ENCODE data around the gene ADIPOR1.
"Not testable (repeated sequence)": the region's sequence is repeated elsewhere in the genome, so short reads cannot be mapped to it uniquely, and the experiment has no call there.

The ADIPOR1 gene

DNA sequence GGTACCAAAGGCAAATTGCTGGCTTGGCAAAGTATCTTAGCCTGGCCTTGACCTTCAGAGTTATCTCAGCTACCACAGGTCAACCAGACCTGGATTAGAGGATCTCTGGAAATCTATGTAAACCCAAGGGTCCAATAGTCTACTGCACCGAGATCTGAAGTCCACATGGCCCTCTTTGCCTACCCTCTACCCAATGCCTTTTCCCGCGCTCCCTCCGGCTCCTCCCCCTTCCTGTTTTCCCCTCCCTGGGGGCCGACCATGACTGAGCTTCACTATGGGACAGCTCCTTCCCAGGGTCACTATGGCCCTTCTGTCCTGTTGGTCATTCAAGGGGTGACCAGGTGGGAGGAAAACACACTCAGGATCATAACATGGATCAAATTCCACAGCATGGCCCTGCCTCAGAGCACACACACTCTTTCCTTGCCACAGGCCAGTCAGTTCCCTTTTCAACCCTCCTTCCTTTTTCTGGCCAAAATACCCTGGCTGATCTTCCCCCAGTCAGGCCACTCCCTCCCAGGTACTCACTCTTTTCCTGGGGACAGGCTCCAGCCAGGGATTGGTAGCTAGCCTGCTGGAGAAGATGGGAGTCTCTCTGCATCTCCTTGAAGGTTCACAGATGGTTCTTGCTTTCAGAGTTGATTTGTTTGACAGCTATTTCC is 29.9 kb upstream of the ADIPOR1 start:
- TF ChIP-seq JUND (IDR thresholded peaks at IDR 0.05; ENCODE audit: low read depth), result no peak
- in situ Hi-C loops (cut with HindIII; ENCODE audit: low pct_unique_long_range_greater_than_20kb, low sequenced_read_pairs), result no loop called here
- DNase-seq (ENCODE audit: low read depth in 1 of 2, low spot score in 1 of 2), result no peak

DNA sequence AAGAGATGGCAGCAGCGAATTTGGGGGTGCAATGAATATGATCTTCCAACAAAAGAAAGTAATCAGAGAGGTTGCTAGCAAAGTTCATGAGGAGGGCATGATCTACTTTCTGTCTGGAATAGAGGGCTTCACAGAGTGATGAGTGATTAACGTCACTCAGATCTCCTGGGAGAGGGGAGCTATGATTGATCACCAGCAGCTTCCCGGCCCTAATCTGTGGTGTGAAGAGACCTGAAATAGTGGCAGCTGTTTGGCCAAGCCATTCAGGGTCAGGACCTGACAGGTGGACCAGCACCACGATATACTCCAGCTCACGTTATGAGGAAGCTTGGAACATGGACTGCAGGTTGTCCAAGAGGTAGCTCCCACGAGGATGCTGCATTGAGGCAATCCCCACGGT is 29.1 kb upstream of the ADIPOR1 start:
- in situ Hi-C loops (cut with HindIII; ENCODE audit: low pct_unique_long_range_greater_than_20kb, low sequenced_read_pairs), result no loop called here
- no peak for TF ChIP-seq JUND (IDR thresholded peaks at IDR 0.05; ENCODE audit: low read depth)
- DNase-seq (ENCODE audit: low read depth in 1 of 2, low spot score in 1 of 2), result no peak

DNA sequence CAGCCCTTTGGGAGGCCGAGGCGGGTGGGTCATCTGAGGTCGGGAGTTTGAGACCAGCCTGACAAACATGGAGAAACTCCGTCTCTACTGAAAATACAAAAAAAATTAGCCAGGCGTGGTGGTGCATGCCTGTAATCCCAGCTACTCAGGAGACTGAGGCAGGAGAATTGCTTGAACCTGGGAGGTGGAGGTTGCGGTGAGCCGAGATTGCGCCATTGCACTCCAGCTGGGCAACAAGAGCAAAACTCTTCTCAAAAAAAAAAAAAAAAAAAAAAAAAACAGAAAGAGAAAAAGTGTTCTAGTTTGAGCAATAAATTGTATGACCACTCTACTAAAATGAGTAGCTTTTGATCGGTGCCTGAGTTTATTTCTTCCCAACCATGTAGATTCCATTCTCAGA is 28.0 kb upstream of the ADIPOR1 start:
- in situ Hi-C loops (cut with HindIII; ENCODE audit: low pct_unique_long_range_greater_than_20kb, low sequenced_read_pairs); DNase-seq (ENCODE audit: low read depth in 1 of 2, low spot score in 1 of 2): not testable (repeated sequence)

DNA sequence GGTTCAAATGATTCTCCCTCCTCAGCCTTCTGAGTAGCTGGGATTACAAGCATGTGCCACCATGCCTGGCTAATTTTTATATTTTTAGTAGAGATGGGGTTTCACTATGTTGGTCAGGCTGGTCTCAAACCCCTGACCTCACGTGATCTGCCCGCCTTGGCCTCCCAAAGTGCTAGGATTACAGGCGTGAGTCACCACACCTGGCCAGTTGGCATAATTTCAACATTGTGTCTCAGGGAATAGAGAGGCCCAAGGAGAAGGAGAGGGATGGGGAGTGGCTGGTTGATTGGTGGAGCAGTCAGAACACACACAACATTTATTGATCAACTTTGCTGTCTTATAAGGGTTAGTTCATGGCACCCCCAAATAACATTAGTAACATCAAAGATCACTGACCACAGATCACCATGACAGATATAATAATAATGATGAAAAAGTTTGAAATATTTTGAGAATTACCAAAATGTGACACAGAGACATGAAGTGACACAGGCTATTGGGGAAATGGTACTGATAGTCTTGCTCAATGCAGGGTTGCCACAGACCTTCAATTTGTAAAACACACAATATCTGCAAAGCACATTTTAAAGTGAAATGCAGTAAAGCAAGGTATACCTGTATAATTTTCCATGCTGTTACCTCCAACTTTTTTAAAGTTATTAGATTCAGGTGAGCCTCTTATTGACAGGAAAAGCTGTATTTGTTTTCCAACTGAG is 24.8 kb upstream of the ADIPOR1 start:
- no peak for TF ChIP-seq JUND (IDR thresholded peaks at IDR 0.05; ENCODE audit: low read depth)
- in situ Hi-C loops (cut with HindIII; ENCODE audit: low pct_unique_long_range_greater_than_20kb, low sequenced_read_pairs), result no loop called here
- no peak for DNase-seq (ENCODE audit: low read depth in 1 of 2, low spot score in 1 of 2)

DNA sequence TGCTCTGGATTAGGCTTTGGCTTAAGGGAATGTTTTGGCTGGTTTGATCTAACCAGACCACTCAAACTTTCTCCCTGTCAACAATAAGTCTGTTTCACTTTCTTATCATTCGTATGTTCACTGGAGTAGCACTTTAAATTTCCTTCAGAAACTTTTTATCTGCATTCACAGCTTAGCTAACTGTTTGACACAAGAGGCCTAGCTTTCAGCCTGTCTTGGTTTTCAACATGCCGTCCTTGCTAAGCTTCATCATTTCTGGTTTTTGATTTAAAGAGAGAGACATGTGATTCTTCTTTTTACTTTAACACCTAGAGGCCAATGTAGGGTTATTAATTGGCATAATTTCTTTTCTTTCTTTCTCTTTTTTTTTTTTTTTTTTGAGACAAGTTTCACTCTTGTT is 23.8 kb upstream of the ADIPOR1 start:
- in situ Hi-C loops (cut with HindIII; ENCODE audit: low pct_unique_long_range_greater_than_20kb, low sequenced_read_pairs), result no loop called here
- DNase-seq (ENCODE audit: low read depth in 1 of 2, low spot score in 1 of 2), result no peak
- TF ChIP-seq JUND (IDR thresholded peaks at IDR 0.05; ENCODE audit: low read depth), result no peak

DNA sequence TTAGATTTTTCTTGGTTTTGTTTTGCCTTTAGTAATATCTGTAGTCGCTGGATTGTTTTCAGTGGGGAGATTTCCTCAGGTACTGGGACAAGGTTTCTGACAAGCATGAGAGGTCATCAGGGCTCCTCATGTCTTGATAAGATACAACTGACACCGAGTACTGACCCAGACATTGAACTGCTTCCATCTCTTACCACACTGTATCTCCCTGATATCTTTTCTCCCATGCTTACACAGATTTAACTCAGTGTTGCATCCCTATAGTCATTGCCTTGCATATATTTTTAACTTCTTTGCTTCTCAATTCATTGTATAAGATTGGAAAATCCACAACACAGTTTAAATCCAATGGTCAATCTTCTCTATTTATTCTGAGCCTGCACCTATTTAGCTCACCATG is 21.3 kb upstream of the ADIPOR1 start:
- no peak for TF ChIP-seq JUND (IDR thresholded peaks at IDR 0.05; ENCODE audit: low read depth)
- in situ Hi-C loops (cut with HindIII; ENCODE audit: low pct_unique_long_range_greater_than_20kb, low sequenced_read_pairs), result no loop called here
- no peak for DNase-seq (ENCODE audit: low read depth in 1 of 2, low spot score in 1 of 2)

DNA sequence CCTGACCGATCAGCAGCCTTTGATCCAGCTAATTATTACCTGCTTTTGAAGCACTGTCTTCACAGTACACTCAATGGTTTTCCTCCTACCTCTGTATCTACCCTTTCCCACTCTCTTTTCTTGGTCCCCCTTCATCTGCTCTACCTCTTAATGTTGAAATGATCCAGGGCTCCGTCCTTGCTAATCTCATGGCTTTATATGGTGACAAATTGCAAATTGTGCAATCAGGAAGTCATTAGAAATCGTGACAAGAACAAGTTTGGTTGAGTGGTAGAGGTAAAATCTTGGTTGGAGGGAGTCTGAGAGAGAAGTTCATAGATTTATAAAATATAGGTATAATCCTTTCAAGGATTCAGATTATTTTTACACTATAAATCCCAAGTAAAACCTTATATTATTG is 18.5 kb upstream of the ADIPOR1 start:
- DNase-seq (ENCODE audit: low read depth in 1 of 2, low spot score in 1 of 2), result no peak
- in situ Hi-C loops (cut with HindIII; ENCODE audit: low pct_unique_long_range_greater_than_20kb, low sequenced_read_pairs), result no loop called here

DNA sequence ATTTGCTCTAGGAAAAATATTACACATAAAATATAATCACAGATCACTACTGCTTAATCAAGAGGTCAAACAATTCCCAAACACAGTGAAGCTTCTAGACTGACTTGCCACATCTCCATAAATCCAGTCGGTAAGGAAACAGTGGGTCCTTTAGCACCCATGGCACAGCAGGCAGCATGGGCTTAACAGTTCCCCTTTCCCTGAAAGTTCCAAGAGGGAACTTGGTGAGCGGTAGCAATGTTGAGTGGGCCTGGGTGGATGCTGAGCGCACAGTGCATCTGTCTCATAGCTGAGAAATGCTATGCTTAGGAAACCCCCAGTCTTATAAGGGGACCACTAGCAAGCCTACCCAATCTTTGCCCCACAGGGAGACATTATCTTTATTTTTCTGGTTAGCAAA is 16.7 kb upstream of the ADIPOR1 start:
- in situ Hi-C loops (cut with HindIII; ENCODE audit: low pct_unique_long_range_greater_than_20kb, low sequenced_read_pairs), result no loop called here

More for the DNA sequence above, 18.5 kb upstream of the ADIPOR1 start:
- no peak for TF ChIP-seq JUND (IDR thresholded peaks at IDR 0.05; ENCODE audit: low read depth)

DNA sequence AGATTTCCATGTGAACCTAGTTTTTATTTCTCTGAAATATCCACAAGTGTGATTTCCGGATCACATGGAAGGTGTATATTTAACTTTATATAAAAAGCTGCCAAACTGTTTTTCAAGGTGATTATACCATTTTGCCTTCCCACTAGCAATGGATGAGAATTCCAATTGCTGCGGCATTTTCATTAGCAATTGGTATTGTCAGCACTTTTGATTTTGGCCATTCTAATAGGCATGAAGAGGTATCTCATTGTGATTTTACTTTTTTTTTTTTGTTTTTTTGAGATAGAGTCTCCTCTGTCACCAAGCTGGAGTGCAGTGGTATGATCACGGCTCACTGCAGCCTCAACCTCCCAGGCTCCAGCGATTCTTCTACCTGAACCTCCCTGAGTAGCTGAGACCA is 13.9 kb upstream of the ADIPOR1 start:
- in situ Hi-C loops (cut with HindIII; ENCODE audit: low pct_unique_long_range_greater_than_20kb, low sequenced_read_pairs), result no loop called here
- no peak for TF ChIP-seq JUND (IDR thresholded peaks at IDR 0.05; ENCODE audit: low read depth)
- no peak for DNase-seq (ENCODE audit: low read depth in 1 of 2, low spot score in 1 of 2)

More for the DNA sequence above, 16.7 kb upstream of the ADIPOR1 start:
- TF ChIP-seq JUND (IDR thresholded peaks at IDR 0.05; ENCODE audit: low read depth), result no peak
- DNase-seq (ENCODE audit: low read depth in 1 of 2, low spot score in 1 of 2), result no peak

DNA sequence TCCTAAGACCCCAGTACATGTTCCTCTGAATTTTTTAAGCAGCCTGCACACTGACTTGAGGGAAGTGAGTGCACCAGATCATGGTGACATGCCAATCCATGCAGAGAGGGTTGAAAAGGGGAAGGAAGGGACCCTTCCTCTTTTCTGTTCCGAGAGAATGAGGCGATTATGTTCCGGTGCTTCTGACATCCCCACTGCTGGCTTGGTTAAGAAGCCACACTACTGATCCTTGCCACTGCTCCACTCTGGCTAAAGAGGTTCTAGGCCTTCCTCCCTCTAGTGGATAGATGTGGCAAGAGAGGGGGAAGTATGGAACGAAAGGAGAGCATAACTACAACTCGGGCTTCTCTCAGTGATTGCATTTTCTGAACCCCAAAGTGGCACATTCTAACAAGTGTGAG is 10.8 kb upstream of the ADIPOR1 start:
- TF ChIP-seq JUND (IDR thresholded peaks at IDR 0.05; ENCODE audit: low read depth), result no peak
- in situ Hi-C loops (cut with HindIII; ENCODE audit: low pct_unique_long_range_greater_than_20kb, low sequenced_read_pairs), result no loop called here
- DNase-seq (ENCODE audit: low read depth in 1 of 2, low spot score in 1 of 2), result peak; percentile 86 to 90

DNA sequence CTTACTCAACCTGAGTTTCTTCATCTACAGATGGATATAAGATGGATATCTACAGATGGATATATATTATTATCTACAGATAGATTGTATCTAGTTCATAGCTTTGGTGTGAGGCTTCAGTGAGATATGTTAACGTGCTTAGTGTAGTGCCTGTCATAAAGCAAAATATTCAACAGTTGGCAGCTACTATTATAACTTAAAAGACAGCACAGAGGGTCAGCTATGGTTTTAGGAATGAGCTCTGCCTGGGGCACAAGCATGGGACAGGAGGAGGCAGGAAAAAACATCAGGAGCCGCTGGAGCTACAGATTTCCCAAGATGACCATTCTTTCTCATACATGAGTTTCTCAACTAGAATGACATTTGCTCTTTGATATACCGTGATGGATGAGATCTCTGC is 10.2 kb upstream of the ADIPOR1 start:
- TF ChIP-seq JUND (IDR thresholded peaks at IDR 0.05; ENCODE audit: low read depth), result no peak
- DNase-seq (ENCODE audit: low read depth in 1 of 2, low spot score in 1 of 2), result no peak
- in situ Hi-C loops (cut with HindIII; ENCODE audit: low pct_unique_long_range_greater_than_20kb, low sequenced_read_pairs), result no loop called here

DNA sequence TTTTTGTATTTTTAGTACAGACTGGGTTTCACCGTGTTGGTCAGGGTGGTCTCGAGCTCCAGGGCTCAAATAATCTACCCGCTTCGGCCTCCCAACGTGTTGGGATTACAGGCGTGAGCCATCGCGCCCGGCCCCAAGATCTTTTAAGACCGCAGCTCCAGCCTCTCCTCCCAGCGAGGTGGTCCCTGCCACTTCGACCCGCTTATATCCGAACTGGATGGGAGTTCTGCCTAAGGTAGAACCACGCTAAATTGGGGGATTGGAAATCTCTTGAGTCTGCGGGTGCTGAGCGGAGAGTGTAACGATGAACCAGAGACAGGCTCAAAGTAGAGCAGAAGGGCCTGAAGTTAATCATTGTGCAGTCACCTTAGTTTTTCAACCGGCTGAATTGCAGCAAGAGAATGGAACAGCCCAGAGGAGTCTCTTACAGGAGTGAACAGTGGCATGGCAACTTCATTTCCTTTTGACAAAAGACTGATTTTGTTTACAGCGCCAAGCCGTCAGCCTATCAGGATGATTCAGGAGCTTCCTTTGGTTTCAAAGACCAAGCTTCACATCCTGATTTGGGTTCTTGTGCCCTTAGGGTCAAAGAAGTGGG is 9.7 kb upstream of the ADIPOR1 start:
- DNase-seq (ENCODE audit: low read depth in 1 of 2, low spot score in 1 of 2), result no peak
- in situ Hi-C loops (cut with HindIII; ENCODE audit: low pct_unique_long_range_greater_than_20kb, low sequenced_read_pairs), result no loop called here
- TF ChIP-seq JUND (IDR thresholded peaks at IDR 0.05; ENCODE audit: low read depth), result no peak
